HepG2 (cell line): ENCODE data around the gene ERBB4. TPM values are rescaled to one million over a fixed set of nuclear protein-coding genes. Genes with fewer than 3 reads are reported as not detected.

ENCODE experiments used
- ATAC-seq: fragments of 200-7000 bp; cut with Tn5 transposase; 3 replicates; pipeline ENCODE4 v1.9.1; 2020; ENCODE audit warnings: mild to moderate bottlenecking, moderate library complexity
- BruUV-seq: library from RNA; stranded (reverse); fragments of 400-500 nt; replicated peaks from 2 replicates; lab custom pipeline; 2021; lab: Mats Ljungman, UMichigan
- CTCF ChIA-PET: fragments of 300-600 bp; formaldehyde crosslinking; extraction: SDS; loops from one replicate; lab custom pipeline; 2021; ENCODE audit warnings: low total read pairs, inconsistent platforms, low intra/inter-chr PET ratio; lab: Yijun Ruan, JAX
- POLR2A ChIA-PET: fragments of 350-600 bp; sonication (Branson Sonifier 250); formaldehyde crosslinking; loops from one replicate; lab custom pipeline; 2020; ENCODE audit warnings: antibody characterized with exemption, inconsistent platforms; lab: Yijun Ruan, JAX
- DNase-seq: peaks from one replicate; pipeline ENCODE4 v3.0.0-alpha.2; 2015; ENCODE audit warnings: low spot score
- FAIRE-seq: peaks from 3 replicates; lab custom pipeline; 2011; peaks lifted over from hg19 to GRCh38; lab: Jason Lieb, UNC
- H2AFZ ChIP-seq: one replicate; pipeline ENCODE4 v1.6.1; 2011; ENCODE audit warnings: low read length, inconsistent platforms
- H3K27ac ChIP-seq: fragments of 300-600 bp; 3 replicates; pipeline ENCODE4 v1.8.0; 2011; ENCODE audit warnings: mixed run types, mild to moderate bottlenecking, mixed read lengths, low read length, inconsistent platforms; ENCODE audit not compliant: insufficient read depth; ENCODE audit errors: extremely low read length
- H3K27me3 ChIP-seq, 2 experiments: fragments of 200-600 bp in 1 of 2; 2 replicates in 1 of 2; 3 replicates in 1 of 2; pipeline versions ENCODE4 v1.6.0 to v1.8.0; 2011; ENCODE audit warnings: low read length in 2 of 2, mild to moderate bottlenecking in 2 of 2, moderate library complexity in 2 of 2, inconsistent platforms in 1 of 2; ENCODE audit not compliant: insufficient read depth in 2 of 2, control insufficient read depth in 1 of 2
- H3K36me3 ChIP-seq, 2 experiments: fragments of 200-600 bp in 1 of 2; replicated peaks in 1 of 2; 2 replicates in 1 of 2; 3 replicates in 1 of 2; pipeline versions ENCODE4 v1.5.1 to v1.8.0; 2011; ENCODE audit warnings: low read length in 2 of 2, inconsistent platforms in 1 of 2; ENCODE audit not compliant: insufficient read depth in 2 of 2, control insufficient read depth in 1 of 2
- H3K4me1 ChIP-seq: 2 replicates; pipeline ENCODE4 v1.5.1; 2012; ENCODE audit warnings: low read length, inconsistent platforms; ENCODE audit not compliant: insufficient read depth
- H3K4me2 ChIP-seq: 2 replicates; pipeline ENCODE4 v1.6.0; 2011; ENCODE audit warnings: low read depth, low read length, inconsistent platforms
- H3K4me3 ChIP-seq, 3 experiments: fragments of 200-600 bp in 1 of 3; sonication (generic), shearing (Covaris generic) in 1 of 3; replicated peaks in 1 of 3; 2 replicates each; pipeline ENCODE4 v1.5.1; 2011 to 2016; ENCODE audit warnings: low read length in 3 of 3, inconsistent platforms in 2 of 3, low read depth in 2 of 3, mild to moderate bottlenecking in 2 of 3, control low read depth in 1 of 3, mixed read lengths in 1 of 3; ENCODE audit not compliant: insufficient read depth in 1 of 3
- H3K79me2 ChIP-seq: one replicate; pipeline ENCODE4 v1.6.1; 2011; ENCODE audit warnings: low read length, inconsistent platforms; ENCODE audit not compliant: insufficient read depth
- H3K9ac ChIP-seq: 2 replicates; pipeline ENCODE4 v1.6.0; 2011; ENCODE audit warnings: mild to moderate bottlenecking, low read depth, low read length, inconsistent platforms; ENCODE audit not compliant: insufficient read depth
- H3K9me3 ChIP-seq: 2 replicates; pipeline ENCODE4 v1.5.1; 2012; ENCODE audit warnings: mild to moderate bottlenecking, low read length
- H4K20me1 ChIP-seq: 2 replicates; pipeline ENCODE4 v1.6.0; 2011; ENCODE audit warnings: inconsistent platforms, mild to moderate bottlenecking, low read length, moderate library complexity; ENCODE audit not compliant: insufficient read depth
- AHR ChIP-seq: IDR thresholded peaks from 2 replicates; pipeline ENCODE4 v1.6.1; 2018; ENCODE audit warnings: missing genetic modification reagents, missing compliant biosample characterization
- FOXC1 ChIP-seq: sonication (generic); formaldehyde crosslinking; IDR thresholded peaks from 2 replicates; pipeline ENCODE4 v1.8.0; 2022; ENCODE audit warnings: mild to moderate bottlenecking, missing genetic modification reagents, borderline replicate concordance
- HMGA1 ChIP-seq: sonication (generic); formaldehyde crosslinking; conservative IDR thresholded peaks from 2 replicates; pipeline ENCODE4 v1.4.0; 2020; ENCODE audit warnings: missing genetic modification reagents
- PHF20 ChIP-seq: sonication (generic); formaldehyde crosslinking; IDR thresholded peaks from 2 replicates; pipeline ENCODE4 v1.5.0; 2020; ENCODE audit warnings: mild to moderate bottlenecking, missing genetic modification reagents
- REXO4 ChIP-seq: sonication (generic); formaldehyde crosslinking; IDR thresholded peaks from 2 replicates; pipeline ENCODE4 v1.8.0; 2022; ENCODE audit warnings: missing genetic modification reagents, mild to moderate bottlenecking, borderline replicate concordance
- TBX2 ChIP-seq: sonication (generic); formaldehyde crosslinking; IDR thresholded peaks from 2 replicates; pipeline ENCODE4 v1.5.0; 2020; ENCODE audit warnings: missing genetic modification reagents, mild to moderate bottlenecking, borderline replicate concordance
- TGIF2 ChIP-seq: IDR thresholded peaks from 2 replicates; pipeline ENCODE4 v1.6.1; 2016; ENCODE audit warnings: control low read depth, missing compliant biosample characterization
- ZFP90 ChIP-seq: sonication (generic); formaldehyde crosslinking; IDR thresholded peaks from 2 replicates; pipeline ENCODE4 v1.8.0; 2022; ENCODE audit warnings: missing genetic modification reagents, mild to moderate bottlenecking, inconsistent platforms, borderline replicate concordance
- ZNF207 ChIP-seq: fragments of 450-650 bp; IDR thresholded peaks from 2 replicates; pipeline ENCODE4 v1.6.1; 2016; ENCODE audit warnings: antibody characterized with exemption, borderline replicate concordance
- ZNF329 ChIP-seq: sonication (generic); formaldehyde crosslinking; IDR thresholded peaks from 2 replicates; pipeline ENCODE4 v1.9.0; 2021; ENCODE audit warnings: low read depth, mild to moderate bottlenecking, missing genetic modification reagents
- ZNF605 ChIP-seq: sonication (generic); formaldehyde crosslinking; IDR thresholded peaks from 2 replicates; pipeline ENCODE4 v1.8.0; 2022; ENCODE audit warnings: mild to moderate bottlenecking, missing genetic modification reagents
- ZNF670 ChIP-seq: sonication (generic); formaldehyde crosslinking; IDR thresholded peaks from 2 replicates; pipeline ENCODE4 v1.8.0; 2022; ENCODE audit warnings: mild to moderate bottlenecking, missing genetic modification reagents, borderline replicate concordance
- ZNF761 ChIP-seq: sonication (generic); formaldehyde crosslinking; conservative IDR thresholded peaks from 2 replicates; pipeline ENCODE4 v1.4.0; 2020; ENCODE audit warnings: mild to moderate bottlenecking, missing genetic modification reagents
- WGBS: methylation state at CpG from one replicate; pipeline ENCODE4 v1.1.6; 2017; ENCODE audit warnings: low lambda C conversion rate; 5-methylcytosine and 5-hydroxymethylcytosine counted together
- in situ Hi-C: cut with HindIII; loops from 2 replicates; pipeline ENCODE4 v1.10.0; 2017; ENCODE audit warnings: low pct_unique_long_range_greater_than_20kb; ENCODE audit not compliant: extremely low pct_ligation_motif_present
- intact Hi-C: fragments of 100-400 bp; cut with micrococcal nuclease; formaldehyde crosslinking; loops from one replicate; pipeline ENCODE4 v1.10.0; 2022; ENCODE audit not compliant: unreplicated experiment
- polyA plus RNA-seq, 8 experiments: library from polyadenylated mRNA; depleted of rRNA in 3 of 8; stranded (reverse) in 7 of 8; unstranded in 1 of 8; fragments of >200 nt; fragmentation: Illumina TruSeq in 4 of 8; extraction: Trizol in 4 of 8; gene quantifications; 2 replicates each; pipeline versions ENCODE4 v1.2.1 to v1.2.3, GENCODE V29; 2011 to 2016; ENCODE audit warnings: low read depth in 4 of 8, missing spikeins in 1 of 8, mixed read lengths in 1 of 8; ENCODE audit not compliant: insufficient read depth in 1 of 8
- total RNA-seq, 5 experiments: library from RNA; depleted of rRNA; stranded (reverse); fragments of >200 nt; fragmentation: Illumina TruSeq; extraction: Trizol; gene quantifications; 2 replicates each; pipeline ENCODE4 v1.2.3, GENCODE V29; 2016; ENCODE audit warnings: low read depth in 1 of 5
- TF ChIP-seq, protein P1 (sequence below): sonication (generic); formaldehyde crosslinking; IDR thresholded peaks from 2 replicates; pipeline ENCODE4 v1.4.0; 2020; ENCODE audit warnings: low read depth, missing genetic modification reagents
- TF ChIP-seq, protein P2 (sequence below): sonication (generic); formaldehyde crosslinking; IDR thresholded peaks from 2 replicates; pipeline ENCODE4 v1.5.1; 2020; ENCODE audit warnings: missing genetic modification reagents, mild to moderate bottlenecking, borderline replicate concordance
- TF ChIP-seq, protein P3 (sequence below): sonication (generic); IDR thresholded peaks from 2 replicates; pipeline ENCODE4 v1.6.1; 2016; ENCODE audit warnings: low read depth, borderline replicate concordance
- TF ChIP-seq, protein P4 (sequence below): sonication (generic); formaldehyde crosslinking; IDR thresholded peaks from 2 replicates; pipeline ENCODE4 v1.4.0; 2020; ENCODE audit warnings: missing genetic modification reagents

ERBB4 gene
- total and polyA plus RNA-seq, 2 of the 13 experiments (the other 11 are each of a cell fraction or from before 2014, with no cell fraction given): not detected

DNA sequence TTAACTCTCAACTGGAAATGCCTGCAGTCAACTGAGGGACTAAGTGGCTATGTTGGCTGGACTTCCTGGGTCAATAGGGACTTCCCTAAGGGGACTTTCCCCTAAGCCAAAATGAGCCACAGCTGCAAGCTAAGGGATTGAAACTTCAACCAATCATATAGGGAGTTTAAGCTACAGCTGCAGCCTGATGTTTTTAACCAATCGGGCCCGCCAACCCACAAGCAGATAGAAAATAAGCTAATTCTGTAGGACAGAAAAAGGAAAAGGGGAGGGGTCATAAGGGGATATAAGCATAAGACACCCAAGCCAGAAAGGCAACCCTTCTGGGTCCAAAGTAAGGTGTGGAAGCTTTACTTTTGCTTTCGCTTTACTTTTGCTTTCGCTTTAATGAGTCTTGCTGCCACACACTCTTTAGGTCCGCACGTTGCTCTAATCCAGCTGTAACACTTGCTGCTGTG lies 927.5 kb downstream of the ERBB4 start:
- Histone ChIP-seq H3K36me3 (no peaks in the 10 kb centered on the region), H3K9me3 (no peaks in the 10 kb centered on the region), H3K4me2 (peak overlapping the region; percentile 67), H3K27me3 (no peaks in the 10 kb centered on the region), H3K4me3 (peak overlapping the region; percentile 44 to 57 (median 45)), H3K27ac (no peak overlapping the region), H4K20me1 (no peaks in the 10 kb centered on the region), H3K79me2 (no peaks in the 10 kb centered on the region), H3K4me1 (no peaks in the 10 kb centered on the region), H2AFZ (peak overlapping the region; percentile 64), H3K9ac (no peak overlapping the region)
- ATAC-seq (peak; percentile 95), FAIRE-seq (no peak), DNase-seq (peak; percentile 51)
- intact Hi-C loops: no loop called here
- BruUV-seq: no TSS peak
- in situ Hi-C loops: no loop called here
- 24% methylated on average over 6 of the region's 6 CpGs for WGBS
- ChIA-PET CTCF (no interaction called here), POLR2A (no interaction called here)
- TF ChIP-seq ZNF670: no peak
- TF ChIP-seq ZNF605 (CRISPR knock-in tag): 0 out of 2 replicates have a peak, but pooled peaks have one; percentile 42
- no peak for TF ChIP-seq TGIF2 (CRISPR knock-in tag)
- TF ChIP-seq ZFP90: no peak
- no peak for TF ChIP-seq ZNF207
- TF ChIP-seq ZNF761 (CRISPR knock-in tag): no peak
- no peak for TF ChIP-seq HMGA1
- TF ChIP-seq, protein P1, sequence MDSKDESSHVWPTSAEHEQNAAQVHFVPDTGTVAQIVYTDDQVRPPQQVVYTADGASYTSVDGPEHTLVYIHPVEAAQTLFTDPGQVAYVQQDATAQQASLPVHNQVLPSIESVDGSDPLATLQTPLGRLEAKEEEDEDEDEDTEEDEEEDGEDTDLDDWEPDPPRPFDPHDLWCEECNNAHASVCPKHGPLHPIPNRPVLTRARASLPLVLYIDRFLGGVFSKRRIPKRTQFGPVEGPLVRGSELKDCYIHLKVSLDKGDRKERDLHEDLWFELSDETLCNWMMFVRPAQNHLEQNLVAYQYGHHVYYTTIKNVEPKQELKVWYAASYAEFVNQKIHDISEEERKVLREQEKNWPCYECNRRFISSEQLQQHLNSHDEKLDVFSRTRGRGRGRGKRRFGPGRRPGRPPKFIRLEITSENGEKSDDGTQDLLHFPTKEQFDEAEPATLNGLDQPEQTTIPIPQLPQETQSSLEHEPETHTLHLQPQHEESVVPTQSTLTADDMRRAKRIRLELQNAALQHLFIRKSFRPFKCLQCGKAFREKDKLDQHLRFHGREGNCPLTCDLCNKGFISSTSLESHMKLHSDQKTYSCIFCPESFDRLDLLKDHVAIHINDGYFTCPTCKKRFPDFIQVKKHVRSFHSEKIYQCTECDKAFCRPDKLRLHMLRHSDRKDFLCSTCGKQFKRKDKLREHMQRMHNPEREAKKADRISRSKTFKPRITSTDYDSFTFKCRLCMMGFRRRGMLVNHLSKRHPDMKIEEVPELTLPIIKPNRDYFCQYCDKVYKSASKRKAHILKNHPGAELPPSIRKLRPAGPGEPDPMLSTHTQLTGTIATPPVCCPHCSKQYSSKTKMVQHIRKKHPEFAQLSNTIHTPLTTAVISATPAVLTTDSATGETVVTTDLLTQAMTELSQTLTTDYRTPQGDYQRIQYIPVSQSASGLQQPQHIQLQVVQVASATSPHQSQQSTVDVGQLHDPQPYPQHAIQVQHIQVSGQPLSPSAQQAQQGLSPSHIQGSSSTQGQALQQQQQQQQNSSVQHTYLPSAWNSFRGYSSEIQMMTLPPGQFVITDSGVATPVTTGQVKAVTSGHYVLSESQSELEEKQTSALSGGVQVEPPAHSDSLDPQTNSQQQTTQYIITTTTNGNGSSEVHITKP: no peak
- TF ChIP-seq, protein P2, sequence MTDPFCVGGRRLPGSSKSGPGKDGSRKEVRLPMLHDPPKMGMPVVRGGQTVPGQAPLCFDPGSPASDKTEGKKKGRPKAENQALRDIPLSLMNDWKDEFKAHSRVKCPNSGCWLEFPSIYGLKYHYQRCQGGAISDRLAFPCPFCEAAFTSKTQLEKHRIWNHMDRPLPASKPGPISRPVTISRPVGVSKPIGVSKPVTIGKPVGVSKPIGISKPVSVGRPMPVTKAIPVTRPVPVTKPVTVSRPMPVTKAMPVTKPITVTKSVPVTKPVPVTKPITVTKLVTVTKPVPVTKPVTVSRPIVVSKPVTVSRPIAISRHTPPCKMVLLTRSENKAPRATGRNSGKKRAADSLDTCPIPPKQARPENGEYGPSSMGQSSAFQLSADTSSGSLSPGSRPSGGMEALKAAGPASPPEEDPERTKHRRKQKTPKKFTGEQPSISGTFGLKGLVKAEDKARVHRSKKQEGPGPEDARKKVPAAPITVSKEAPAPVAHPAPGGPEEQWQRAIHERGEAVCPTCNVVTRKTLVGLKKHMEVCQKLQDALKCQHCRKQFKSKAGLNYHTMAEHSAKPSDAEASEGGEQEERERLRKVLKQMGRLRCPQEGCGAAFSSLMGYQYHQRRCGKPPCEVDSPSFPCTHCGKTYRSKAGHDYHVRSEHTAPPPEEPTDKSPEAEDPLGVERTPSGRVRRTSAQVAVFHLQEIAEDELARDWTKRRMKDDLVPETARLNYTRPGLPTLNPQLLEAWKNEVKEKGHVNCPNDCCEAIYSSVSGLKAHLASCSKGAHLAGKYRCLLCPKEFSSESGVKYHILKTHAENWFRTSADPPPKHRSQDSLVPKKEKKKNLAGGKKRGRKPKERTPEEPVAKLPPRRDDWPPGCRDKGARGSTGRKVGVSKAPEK: no peak
- TF ChIP-seq ZNF329 (CRISPR knock-in tag): no peak
- no peak for TF ChIP-seq PHF20
- TF ChIP-seq REXO4 (CRISPR knock-in tag): no peak
- TF ChIP-seq TBX2 (CRISPR knock-in tag): no peak
- no peak for TF ChIP-seq FOXC1 (CRISPR knock-in tag)
- TF ChIP-seq, protein P3, sequence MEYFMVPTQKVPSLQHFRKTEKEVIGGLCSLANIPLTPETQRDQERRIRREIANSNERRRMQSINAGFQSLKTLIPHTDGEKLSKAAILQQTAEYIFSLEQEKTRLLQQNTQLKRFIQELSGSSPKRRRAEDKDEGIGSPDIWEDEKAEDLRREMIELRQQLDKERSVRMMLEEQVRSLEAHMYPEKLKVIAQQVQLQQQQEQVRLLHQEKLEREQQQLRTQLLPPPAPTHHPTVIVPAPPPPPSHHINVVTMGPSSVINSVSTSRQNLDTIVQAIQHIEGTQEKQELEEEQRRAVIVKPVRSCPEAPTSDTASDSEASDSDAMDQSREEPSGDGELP: peak; percentile 29; the same call in 1 of the 2 replicates
- TF ChIP-seq, protein P4, sequence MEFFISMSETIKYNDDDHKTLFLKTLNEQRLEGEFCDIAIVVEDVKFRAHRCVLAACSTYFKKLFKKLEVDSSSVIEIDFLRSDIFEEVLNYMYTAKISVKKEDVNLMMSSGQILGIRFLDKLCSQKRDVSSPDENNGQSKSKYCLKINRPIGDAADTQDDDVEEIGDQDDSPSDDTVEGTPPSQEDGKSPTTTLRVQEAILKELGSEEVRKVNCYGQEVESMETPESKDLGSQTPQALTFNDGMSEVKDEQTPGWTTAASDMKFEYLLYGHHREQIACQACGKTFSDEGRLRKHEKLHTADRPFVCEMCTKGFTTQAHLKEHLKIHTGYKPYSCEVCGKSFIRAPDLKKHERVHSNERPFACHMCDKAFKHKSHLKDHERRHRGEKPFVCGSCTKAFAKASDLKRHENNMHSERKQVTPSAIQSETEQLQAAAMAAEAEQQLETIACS: no peak
- no peak for TF ChIP-seq AHR (CRISPR knock-in tag)
